ENCODE data around the gene SLC39A9.

DNA sequence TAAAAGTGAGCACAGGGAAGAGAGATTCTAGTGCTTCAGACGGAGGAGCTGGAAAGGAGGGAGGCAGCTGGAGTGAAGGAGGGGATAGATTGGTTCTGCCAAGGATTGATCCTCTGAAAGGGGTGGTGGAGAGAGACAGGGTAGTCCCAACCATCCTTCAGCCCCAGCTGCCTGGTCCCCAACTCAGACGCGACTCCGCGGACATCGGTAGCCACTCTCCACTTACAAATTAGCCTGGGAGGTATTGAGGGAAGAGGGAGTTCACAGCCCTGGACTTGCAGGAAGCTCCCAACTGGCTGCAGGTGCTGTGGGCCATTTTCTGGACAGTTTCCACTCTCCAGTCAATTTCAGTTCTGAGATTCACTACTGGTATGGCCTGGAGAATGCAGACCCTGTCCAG, 87.2 kb downstream of the SLC39A9 start:
- TF ChIP-seq, protein P1, sequence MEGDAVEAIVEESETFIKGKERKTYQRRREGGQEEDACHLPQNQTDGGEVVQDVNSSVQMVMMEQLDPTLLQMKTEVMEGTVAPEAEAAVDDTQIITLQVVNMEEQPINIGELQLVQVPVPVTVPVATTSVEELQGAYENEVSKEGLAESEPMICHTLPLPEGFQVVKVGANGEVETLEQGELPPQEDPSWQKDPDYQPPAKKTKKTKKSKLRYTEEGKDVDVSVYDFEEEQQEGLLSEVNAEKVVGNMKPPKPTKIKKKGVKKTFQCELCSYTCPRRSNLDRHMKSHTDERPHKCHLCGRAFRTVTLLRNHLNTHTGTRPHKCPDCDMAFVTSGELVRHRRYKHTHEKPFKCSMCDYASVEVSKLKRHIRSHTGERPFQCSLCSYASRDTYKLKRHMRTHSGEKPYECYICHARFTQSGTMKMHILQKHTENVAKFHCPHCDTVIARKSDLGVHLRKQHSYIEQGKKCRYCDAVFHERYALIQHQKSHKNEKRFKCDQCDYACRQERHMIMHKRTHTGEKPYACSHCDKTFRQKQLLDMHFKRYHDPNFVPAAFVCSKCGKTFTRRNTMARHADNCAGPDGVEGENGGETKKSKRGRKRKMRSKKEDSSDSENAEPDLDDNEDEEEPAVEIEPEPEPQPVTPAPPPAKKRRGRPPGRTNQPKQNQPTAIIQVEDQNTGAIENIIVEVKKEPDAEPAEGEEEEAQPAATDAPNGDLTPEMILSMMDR (conservative IDR thresholded peaks at IDR 0.05; ENCODE audit: low read depth, low read length): no peak
- TF ChIP-seq POLR2A (IDR thresholded peaks at IDR 0.05; ENCODE audit: low read depth, low read length) (no peak), CEBPB (IDR thresholded peaks at IDR 0.05; ENCODE audit: low read depth, low read length) (no peak), MAZ (IDR thresholded peaks at IDR 0.05; ENCODE audit: borderline replicate concordance, low read depth, low read length) (no peak), RAD21 (IDR thresholded peaks at IDR 0.05; ENCODE audit: low read length) (no peak), BHLHE40 (IDR thresholded peaks at IDR 0.05; ENCODE audit: low read depth, low read length) (no peak), MAFK (IDR thresholded peaks at IDR 0.05; ENCODE audit: low read depth, low read length) (no peak), RCOR1 (IDR thresholded peaks at IDR 0.05; ENCODE audit: insufficient replicate concordance, low read length) (no peak)
- TF ChIP-seq, protein P2, sequence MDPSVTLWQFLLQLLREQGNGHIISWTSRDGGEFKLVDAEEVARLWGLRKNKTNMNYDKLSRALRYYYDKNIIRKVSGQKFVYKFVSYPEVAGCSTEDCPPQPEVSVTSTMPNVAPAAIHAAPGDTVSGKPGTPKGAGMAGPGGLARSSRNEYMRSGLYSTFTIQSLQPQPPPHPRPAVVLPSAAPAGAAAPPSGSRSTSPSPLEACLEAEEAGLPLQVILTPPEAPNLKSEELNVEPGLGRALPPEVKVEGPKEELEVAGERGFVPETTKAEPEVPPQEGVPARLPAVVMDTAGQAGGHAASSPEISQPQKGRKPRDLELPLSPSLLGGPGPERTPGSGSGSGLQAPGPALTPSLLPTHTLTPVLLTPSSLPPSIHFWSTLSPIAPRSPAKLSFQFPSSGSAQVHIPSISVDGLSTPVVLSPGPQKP (IDR thresholded peaks at IDR 0.05; ENCODE audit: borderline replicate concordance, low read depth, low read length): no peak
- TF ChIP-seq, protein P3, sequence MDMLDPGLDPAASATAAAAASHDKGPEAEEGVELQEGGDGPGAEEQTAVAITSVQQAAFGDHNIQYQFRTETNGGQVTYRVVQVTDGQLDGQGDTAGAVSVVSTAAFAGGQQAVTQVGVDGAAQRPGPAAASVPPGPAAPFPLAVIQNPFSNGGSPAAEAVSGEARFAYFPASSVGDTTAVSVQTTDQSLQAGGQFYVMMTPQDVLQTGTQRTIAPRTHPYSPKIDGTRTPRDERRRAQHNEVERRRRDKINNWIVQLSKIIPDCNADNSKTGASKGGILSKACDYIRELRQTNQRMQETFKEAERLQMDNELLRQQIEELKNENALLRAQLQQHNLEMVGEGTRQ (IDR thresholded peaks at IDR 0.05; ENCODE audit: low read depth, low read length): no peak
